CD4-positive, CD25-positive, alpha-beta regulatory T cell (primary cell): ENCODE data around the gene SLC34A3. TPM values are rescaled to one million over a fixed set of nuclear protein-coding genes. Genes with fewer than 3 reads are reported as not detected.
"Not testable (repeated sequence)": the region's sequence is repeated elsewhere in the genome, so short reads cannot be mapped to it uniquely, and the experiment has no call there.

Experiments used
- ATAC-seq, 2 donors: fragments of 150-1000 bp; cut with Tn5 transposase; one replicate each; pipeline ENCODE4 v1.10.0; 2021; ENCODE audit warnings: low read depth in 2 of 2, moderate number of reproducible peaks in 2 of 2, moderate library complexity in 1 of 2
- DNase-seq, 3 donors: peaks; one replicate each; pipeline versions ENCODE4 v3.0.0 to v3.0.0-alpha.2; 2012 to 2022; ENCODE audit warnings: mixed read lengths in 1 of 3
- H3K27ac ChIP-seq: one replicate; pipeline ENCODE4 v1.7.0; 2013; ENCODE audit warnings: mild to moderate bottlenecking, low read length; ENCODE audit not compliant: insufficient read depth, poor library complexity, severe bottlenecking
- H3K27me3 ChIP-seq: one replicate; pipeline ENCODE4 v1.7.0; 2013; ENCODE audit warnings: low read length; ENCODE audit not compliant: control insufficient read depth, insufficient read depth
- H3K36me3 ChIP-seq: one replicate; pipeline ENCODE4 v1.7.0; 2013; ENCODE audit warnings: mild to moderate bottlenecking, low read length, moderate library complexity; ENCODE audit not compliant: control insufficient read depth, insufficient read depth
- H3K4me1 ChIP-seq: 2 replicates; pipeline ENCODE4 v1.7.0; 2013; ENCODE audit warnings: mild to moderate bottlenecking, low read length; ENCODE audit not compliant: insufficient read depth, control insufficient read depth, poor library complexity, severe bottlenecking
- H3K4me3 ChIP-seq: one replicate; pipeline ENCODE4 v1.7.0; 2013; ENCODE audit warnings: low read depth, mild to moderate bottlenecking, low read length, moderate library complexity
- H3K9me3 ChIP-seq, 2 experiments: 1 replicate in 1 of 2; 2 replicates in 1 of 2; pipeline ENCODE4 v1.7.0; 2013; ENCODE audit warnings: low read length in 2 of 2, mild to moderate bottlenecking in 1 of 2, moderate library complexity in 1 of 2; ENCODE audit not compliant: control insufficient read depth in 2 of 2
- H3K27ac Mint-ChIP-seq, 3 donors: one replicate each; pipeline ENCODE4 v1.8.0; 2020 to 2022; ENCODE audit warnings: mild to moderate bottlenecking in 3 of 3, mixed read lengths in 3 of 3, moderate library complexity in 2 of 3
- H3K27me3 Mint-ChIP-seq: one replicate; pipeline ENCODE4 v1.8.0; 2022; ENCODE audit warnings: mild to moderate bottlenecking, mixed read lengths
- H3K36me3 Mint-ChIP-seq: one replicate; pipeline ENCODE4 v1.8.0; 2020; ENCODE audit warnings: mixed read lengths
- H3K4me1 Mint-ChIP-seq, 4 donors: one replicate each; pipeline ENCODE4 v1.8.0; 2020 to 2022; ENCODE audit warnings: mixed read lengths in 4 of 4, mild to moderate bottlenecking in 1 of 4
- H3K4me3 Mint-ChIP-seq, 4 donors: one replicate each; pipeline ENCODE4 v1.8.0; 2020 to 2022; ENCODE audit warnings: mild to moderate bottlenecking in 4 of 4, mixed read lengths in 4 of 4, moderate library complexity in 3 of 4
- H3K9me3 Mint-ChIP-seq, 7 donors: one replicate each; pipeline ENCODE4 v1.8.0; 2020 to 2022; ENCODE audit warnings: mixed read lengths in 7 of 7, mild to moderate bottlenecking in 3 of 7, moderate library complexity in 2 of 7
- polyA plus RNA-seq, 4 donors: library from polyadenylated mRNA; unstranded; fragments of 300-500 nt; fragmentation: Illumina TruSeq; gene quantifications; one replicate each; pipeline ENCODE4 v1.2.3, GENCODE V29; 2021
- total RNA-seq: library from RNA; stranded (reverse); gene quantifications from one replicate; pipeline ENCODE4 v1.2.3, GENCODE V29; 2022

Gene SLC34A3
- total and polyA plus RNA-seq, 5 donors from 2014 or later = not detected

GRCh38 chr9:137235424-137236237 is 4.9 kb downstream of the SLC34A3 start:
- Mint-ChIP-seq H3K9me3 (no peaks in the 10 kb centered on the region), H3K36me3 (no peaks in the 10 kb centered on the region), H3K4me1 (peaks cover 0 to 22% (median 4%) of the 10 kb centered on the region in 4 donors), H3K27ac (no peak overlapping the region), H3K4me3 (peak overlapping the region in 1 of 4 donors; percentile 65), H3K27me3 (no peaks in the 10 kb centered on the region)
- H3K9me3 ChIP-seq = no peaks in the 10 kb centered on the region
- H3K4me1 ChIP-seq = peaks cover 45% of the 10 kb centered on the region
- H3K27ac ChIP-seq = no peak overlapping the region
- no peaks in the 10 kb centered on the region for H3K27me3 ChIP-seq
- H3K4me3 ChIP-seq = no peak overlapping the region
- ATAC-seq (no peak), DNase-seq (no peak)
- H3K36me3 ChIP-seq = no peaks in the 10 kb centered on the region

GRCh38 chr9:137236238-137236935 is 5.7 kb downstream of the SLC34A3 start:
- H3K4me1 Mint-ChIP-seq = peaks cover 0 to 26% (median 7%) of the 10 kb centered on the region in 4 donors
- Histone ChIP-seq H3K9me3 (no peaks in the 10 kb centered on the region), H3K36me3 (no peaks in the 10 kb centered on the region), H3K27ac (no peak overlapping the region), H3K4me1 (peaks cover 45% of the 10 kb centered on the region), H3K27me3 (no peaks in the 10 kb centered on the region), H3K4me3 (no peak overlapping the region)
- DNase-seq (peak; percentile 83 to 87 (median 86)), ATAC-seq (peak; percentile 29 to 33)
- peaks cover 6% of the 10 kb centered on the region for H3K27me3 Mint-ChIP-seq
- H3K27ac Mint-ChIP-seq = no peak overlapping the region
- H3K9me3 Mint-ChIP-seq = no peaks in the 10 kb centered on the region
- no peaks in the 10 kb centered on the region for H3K36me3 Mint-ChIP-seq
- peak overlapping the region in 2 of 4 donors; percentile 25 to 46 for H3K4me3 Mint-ChIP-seq

- peaks cover 6% of the 10 kb centered on the region for H3K27me3 Mint-ChIP-seq
- H3K9me3 Mint-ChIP-seq = no peaks in the 10 kb centered on the region
- no peak overlapping the region for H3K27ac ChIP-seq
- H3K27ac Mint-ChIP-seq = no peak overlapping the region
- no peaks in the 10 kb centered on the region for H3K36me3 Mint-ChIP-seq
- ATAC-seq = no peak
- peak overlapping the region in 1 of 4 donors; percentile 25 for H3K4me3 Mint-ChIP-seq
- H3K4me3 ChIP-seq = no peak overlapping the region
- H3K4me1 Mint-ChIP-seq = peaks cover 0 to 26% (median 7%) of the 10 kb centered on the region in 4 donors
- no peaks in the 10 kb centered on the region for H3K36me3 ChIP-seq
- H3K4me1 ChIP-seq = peaks cover 49% of the 10 kb centered on the region
- H3K9me3 ChIP-seq = no peaks in the 10 kb centered on the region
- no peaks in the 10 kb centered on the region for H3K27me3 ChIP-seq
- no peak for DNase-seq
Observed at GRCh38 chr9:137236936-137237421, 6.3 kb downstream of the SLC34A3 start.

- no peak for DNase-seq
Observed at GRCh38 chr9:137237759-137238726, 7.3 kb downstream of the SLC34A3 start.

GRCh38 chr9:137239541-137240200 is 9.0 kb downstream of the SLC34A3 start:
- peak in 1 of 3 donors; percentile 29 for DNase-seq
- peak overlapping the region; percentile 55 for H3K4me3 ChIP-seq
- H3K4me1 Mint-ChIP-seq = peaks cover 0 to 44% (median 15%) of the 10 kb centered on the region in 4 donors
- H3K27me3 Mint-ChIP-seq, H3K36me3 Mint-ChIP-seq, H3K9me3 ChIP-seq, ATAC-seq, H3K27me3 ChIP-seq, H3K36me3 ChIP-seq, H3K9me3 Mint-ChIP-seq: not testable (repeated sequence)
- H3K4me3 Mint-ChIP-seq = peak overlapping the region; percentile 69 to 81 (median 79)
- peaks cover 61% of the 10 kb centered on the region for H3K4me1 ChIP-seq
- H3K27ac ChIP-seq = peak overlapping the region; percentile 88
- peak overlapping the region in 1 of 3 donors; percentile 56 for H3K27ac Mint-ChIP-seq

More at GRCh38 chr9:137237759-137238726, 7.3 kb downstream of the SLC34A3 start:
- peaks cover 8% of the 10 kb centered on the region for H3K36me3 Mint-ChIP-seq
- H3K27me3 Mint-ChIP-seq = peaks cover 6% of the 10 kb centered on the region
- peak overlapping the region in 3 of 4 donors; percentile 35 to 72 (median 58) for H3K4me3 Mint-ChIP-seq
- no peaks in the 10 kb centered on the region for H3K9me3 ChIP-seq
- peaks cover 58% of the 10 kb centered on the region for H3K4me1 ChIP-seq
- H3K9me3 Mint-ChIP-seq = no peaks in the 10 kb centered on the region
- no peak for ATAC-seq
- no peak overlapping the region for H3K27ac Mint-ChIP-seq
- no peak overlapping the region for H3K27ac ChIP-seq
- H3K27me3 ChIP-seq = no peaks in the 10 kb centered on the region
- no peak overlapping the region for H3K4me3 ChIP-seq
- H3K4me1 Mint-ChIP-seq = peaks cover 0 to 36% (median 14%) of the 10 kb centered on the region in 4 donors
- peaks cover 4% of the 10 kb centered on the region for H3K36me3 ChIP-seq

GRCh38 chr9:137240318-137240840 is 9.7 kb downstream of the SLC34A3 start:
- peaks cover 8% of the 10 kb centered on the region for H3K36me3 Mint-ChIP-seq
- Histone ChIP-seq H3K27ac (peak overlapping the region; percentile 88), H3K9me3 (no peaks in the 10 kb centered on the region), H3K4me3 (peak overlapping the region; percentile 55), H3K27me3 (no peaks in the 10 kb centered on the region), H3K36me3 (peaks cover 5% of the 10 kb centered on the region), H3K4me1 (peaks cover 59% of the 10 kb centered on the region)
- peak overlapping the region in 1 of 3 donors; percentile 93 for H3K27ac Mint-ChIP-seq
- H3K9me3 Mint-ChIP-seq = no peaks in the 10 kb centered on the region
- peak overlapping the region; percentile 69 to 92 (median 79) for H3K4me3 Mint-ChIP-seq
- peaks cover 0 to 44% (median 15%) of the 10 kb centered on the region in 4 donors for H3K4me1 Mint-ChIP-seq
- H3K27me3 Mint-ChIP-seq = peaks cover 6% of the 10 kb centered on the region
- ATAC-seq (peak; percentile 17), DNase-seq (peak; percentile 66 to 85 (median 79))
